Testis (tissue), 3 donors: ENCODE measurements around the gene KCNV2. TPM values are rescaled to one million over a fixed set of nuclear protein-coding genes. Genes with fewer than 3 reads are reported as not detected.
A peak's percentile ranks its signal among the peaks of the same experiment; 100 is the strongest.

ENCODE experiments used
- DNase-seq: peaks from one replicate; pipeline ENCODE4 v3.0.0-alpha.2; 2019
- H3K27ac ChIP-seq, 2 donors: fragments of 200-600 bp; sonication (generic); one replicate each; pipeline ENCODE4 v1.5.1; 2019
- H3K27me3 ChIP-seq: fragments of 200-600 bp; sonication (generic); one replicate; pipeline ENCODE4 v1.5.1; 2019
- H3K36me3 ChIP-seq: fragments of 200-600 bp; sonication (generic); one replicate; pipeline ENCODE4 v1.5.1; 2017; ENCODE audit warnings: low read depth; ENCODE audit errors: missing control alignments
- H3K4me1 ChIP-seq: fragments of 200-600 bp; sonication (generic); one replicate; pipeline ENCODE4 v1.5.1; 2019
- H3K4me3 ChIP-seq, 2 donors: fragments of 200-600 bp; sonication (generic); one replicate each; pipeline ENCODE4 v1.5.1; 2017 to 2019
- H3K9me3 ChIP-seq: fragments of 200-600 bp; sonication (generic); one replicate; pipeline ENCODE4 v1.5.1; 2017
- POLR2A ChIP-seq: fragments of 450-650 bp; IDR thresholded peaks from one replicate; pipeline ENCODE4 v1.6.1; 2017; ENCODE audit warnings: antibody characterized with exemption, mild to moderate bottlenecking, moderate library complexity
- WGBS, 2 donors: methylation state at CpG; one replicate each; pipeline ENCODE4 v1.1.5; 2018; 5-methylcytosine and 5-hydroxymethylcytosine counted together
- intact Hi-C: fragments of 100-400 bp; cut with DNase I; formaldehyde crosslinking; loops from one replicate; pipeline ENCODE4 v1.15.1; 2023; ENCODE audit warnings: low total_unique reads
- polyA plus RNA-seq: library from polyadenylated mRNA; stranded (reverse); fragments of 350-450 nt; fragmentation: Illumina TruSeq; extraction: RNeasy Lipid Tissue Mini Kit (QIAGEN cat#74804); gene quantifications from one replicate; pipeline ENCODE4 v1.2.3, GENCODE V29; 2014; ENCODE audit warnings: low read depth, low replicate concordance; ENCODE audit not compliant: insufficient read depth
- total RNA-seq, 2 donors: library from RNA; depleted of rRNA; stranded (reverse); fragments of >200 nt; gene quantifications; one replicate each; pipeline ENCODE4 v1.2.3, GENCODE V29; 2016
- TF ChIP-seq, protein P1 (sequence below), 3 experiments: fragments of 450-650 bp in 2 of 3; fragments of 200-600 bp in 1 of 3; sonication (generic) in 1 of 3; IDR thresholded peaks; one replicate each; pipeline ENCODE4 v1.5.1; 2016 to 2019; ENCODE audit warnings: antibody characterized with exemption in 3 of 3, mild to moderate bottlenecking in 2 of 3, moderate library complexity in 1 of 3

The KCNV2 gene
- total and polyA plus RNA-seq, 3 donors from 2014 or later = 4.3 to 8.4 (median 4.7) TPM

DNA sequence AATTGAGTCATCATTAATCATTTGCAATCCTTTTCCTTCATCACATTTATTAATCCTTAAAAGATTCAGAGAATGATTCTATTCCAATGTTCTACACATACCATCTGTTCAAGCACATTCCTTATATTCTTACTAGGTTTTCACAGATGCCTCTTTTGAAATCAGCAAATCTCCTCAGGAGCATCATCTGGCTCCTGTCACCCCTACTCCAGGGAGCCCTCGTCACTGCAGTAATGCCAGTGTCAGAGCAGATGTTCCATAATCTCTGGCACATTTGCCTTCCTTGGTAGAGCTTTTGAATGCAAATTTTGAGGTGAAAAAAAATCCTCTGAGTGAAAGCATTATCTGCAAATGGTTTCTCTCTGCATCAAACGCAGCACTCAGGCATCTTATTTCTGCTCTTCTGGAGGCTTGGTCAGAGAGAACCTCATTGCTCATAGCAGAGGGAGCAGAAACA lies 7.6 kb upstream of the KCNV2 start:
- no peak for TF ChIP-seq POLR2A
- TF ChIP-seq, protein P1, sequence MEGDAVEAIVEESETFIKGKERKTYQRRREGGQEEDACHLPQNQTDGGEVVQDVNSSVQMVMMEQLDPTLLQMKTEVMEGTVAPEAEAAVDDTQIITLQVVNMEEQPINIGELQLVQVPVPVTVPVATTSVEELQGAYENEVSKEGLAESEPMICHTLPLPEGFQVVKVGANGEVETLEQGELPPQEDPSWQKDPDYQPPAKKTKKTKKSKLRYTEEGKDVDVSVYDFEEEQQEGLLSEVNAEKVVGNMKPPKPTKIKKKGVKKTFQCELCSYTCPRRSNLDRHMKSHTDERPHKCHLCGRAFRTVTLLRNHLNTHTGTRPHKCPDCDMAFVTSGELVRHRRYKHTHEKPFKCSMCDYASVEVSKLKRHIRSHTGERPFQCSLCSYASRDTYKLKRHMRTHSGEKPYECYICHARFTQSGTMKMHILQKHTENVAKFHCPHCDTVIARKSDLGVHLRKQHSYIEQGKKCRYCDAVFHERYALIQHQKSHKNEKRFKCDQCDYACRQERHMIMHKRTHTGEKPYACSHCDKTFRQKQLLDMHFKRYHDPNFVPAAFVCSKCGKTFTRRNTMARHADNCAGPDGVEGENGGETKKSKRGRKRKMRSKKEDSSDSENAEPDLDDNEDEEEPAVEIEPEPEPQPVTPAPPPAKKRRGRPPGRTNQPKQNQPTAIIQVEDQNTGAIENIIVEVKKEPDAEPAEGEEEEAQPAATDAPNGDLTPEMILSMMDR (IDR thresholded peaks at IDR 0.05) = no peak
- Histone ChIP-seq H3K27ac (no peak overlapping the region), H3K9me3 (no peaks in the 10 kb centered on the region), H3K36me3 (no peaks in the 10 kb centered on the region), H3K4me1 (no peaks in the 10 kb centered on the region), H3K4me3 (no peak overlapping the region), H3K27me3 (no peaks in the 10 kb centered on the region)
- DNase-seq = no peak
- intact Hi-C loops = no loop called here
- WGBS, 2 donors = 70 to 92% methylated on average over 2 of the region's 2 CpGs

DNA sequence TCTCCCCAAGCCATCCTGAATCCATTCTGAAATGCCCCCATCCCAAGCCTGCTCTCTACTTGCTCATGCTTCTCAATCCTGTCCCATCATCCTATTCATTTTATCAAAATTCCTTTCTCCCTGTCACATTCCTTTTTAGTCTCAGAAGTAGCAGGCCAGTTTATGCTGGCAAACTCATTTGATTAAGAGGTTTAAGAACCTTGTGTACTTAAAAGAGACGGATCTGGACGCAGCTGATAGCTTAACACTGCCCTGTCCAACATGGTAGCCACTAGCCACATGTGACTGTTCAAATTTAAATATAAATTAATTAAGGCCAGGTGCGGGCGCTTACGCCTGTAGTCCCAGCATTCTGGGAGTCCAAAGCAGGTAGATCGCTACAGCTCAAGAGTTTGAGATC lies 5.6 kb upstream of the KCNV2 start:
- no peak for DNase-seq
- WGBS, 2 donors = 85 to 86% methylated on average over 6 of the region's 6 CpGs

DNA sequence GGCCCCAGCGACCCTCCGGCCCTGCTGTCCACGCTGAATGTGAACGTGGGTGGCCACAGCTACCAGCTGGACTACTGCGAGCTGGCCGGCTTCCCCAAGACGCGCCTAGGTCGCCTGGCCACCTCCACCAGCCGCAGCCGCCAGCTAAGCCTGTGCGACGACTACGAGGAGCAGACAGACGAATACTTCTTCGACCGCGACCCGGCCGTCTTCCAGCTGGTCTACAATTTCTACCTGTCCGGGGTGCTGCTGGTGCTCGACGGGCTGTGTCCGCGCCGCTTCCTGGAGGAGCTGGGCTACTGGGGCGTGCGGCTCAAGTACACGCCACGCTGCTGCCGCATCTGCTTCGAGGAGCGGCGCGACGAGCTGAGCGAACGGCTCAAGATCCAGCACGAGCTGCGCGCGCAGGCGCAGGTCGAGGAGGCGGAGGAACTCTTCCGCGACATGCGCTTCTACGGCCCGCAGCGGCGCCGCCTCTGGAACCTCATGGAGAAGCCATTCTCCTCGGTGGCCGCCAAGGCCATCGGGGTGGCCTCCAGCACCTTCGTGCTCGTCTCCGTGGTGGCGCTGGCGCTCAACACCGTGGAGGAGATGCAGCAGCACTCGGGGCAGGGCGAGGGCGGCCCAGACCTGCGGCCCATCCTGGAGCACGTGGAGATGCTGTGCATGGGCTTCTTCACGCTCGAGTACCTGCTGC lies 839 bp downstream of the KCNV2 start:
- H3K27me3 ChIP-seq = no peaks in the 10 kb centered on the region
- no peak for TF ChIP-seq POLR2A
- TF ChIP-seq, protein P1 (IDR thresholded peaks at IDR 0.05) = no peak
- peak overlapping the region; percentile 48 to 60 for H3K4me3 ChIP-seq
- peak; percentile 72 for DNase-seq
- intact Hi-C loops = no loop called here
- no peak overlapping the region for H3K27ac ChIP-seq
- H3K9me3 ChIP-seq = no peaks in the 10 kb centered on the region
- 63 to 86% methylated on average over 46 to 68 of the region's 69 CpGs for WGBS, 2 donors
- H3K4me1 ChIP-seq = peaks cover 4% of the 10 kb centered on the region
- H3K36me3 ChIP-seq = no peaks in the 10 kb centered on the region

More for the DNA sequence above, 5.6 kb upstream of the KCNV2 start:
- intact Hi-C loops = no loop called here
- no peak overlapping the region for H3K27ac ChIP-seq
- no peaks in the 10 kb centered on the region for H3K36me3 ChIP-seq
- TF ChIP-seq POLR2A = no peak
- TF ChIP-seq, protein P1 (IDR thresholded peaks at IDR 0.05) = no peak
- H3K4me3 ChIP-seq = no peak overlapping the region
- no peaks in the 10 kb centered on the region for H3K4me1 ChIP-seq
- no peaks in the 10 kb centered on the region for H3K27me3 ChIP-seq
- H3K9me3 ChIP-seq = no peaks in the 10 kb centered on the region

GRCh38 chr9:2718698-2719033 lies 1.4 kb downstream of the KCNV2 start:
- intact Hi-C loops = no loop called here
- Histone ChIP-seq H3K4me3 (peak overlapping the region; percentile 48 to 60), H3K9me3 (no peaks in the 10 kb centered on the region), H3K4me1 (peaks cover 4% of the 10 kb centered on the region), H3K27ac (no peak overlapping the region), H3K27me3 (no peaks in the 10 kb centered on the region), H3K36me3 (no peaks in the 10 kb centered on the region)
- WGBS, 2 donors = 70 to 77% methylated on average over 2 to 29 of the region's 29 CpGs
- no peak for DNase-seq
- no peak for TF ChIP-seq POLR2A
- TF ChIP-seq, protein P1 (IDR thresholded peaks at IDR 0.05) = no peak

GRCh38 chr9:2720179-2720654 lies 2.9 kb downstream of the KCNV2 start:
- peaks cover 4% of the 10 kb centered on the region for H3K4me1 ChIP-seq
- 60 to 73% methylated on average over 1 of the region's 1 CpG for WGBS, 2 donors
- DNase-seq = no peak
- H3K9me3 ChIP-seq = no peaks in the 10 kb centered on the region
- intact Hi-C loops = no loop called here
- H3K4me3 ChIP-seq = no peak overlapping the region
- H3K27me3 ChIP-seq = no peaks in the 10 kb centered on the region
- TF ChIP-seq, protein P1 (IDR thresholded peaks at IDR 0.05) = no peak
- no peak for TF ChIP-seq POLR2A
- H3K36me3 ChIP-seq = no peaks in the 10 kb centered on the region
- H3K27ac ChIP-seq = no peak overlapping the region
